Liver (tissue), 9 donors: ENCODE measurements around the gene NRG3. TPM values are rescaled to one million over a fixed set of nuclear protein-coding genes. Genes with fewer than 3 reads are reported as not detected.

Experiments used
- DNase-seq: peaks from one replicate; pipeline ENCODE4 v3.0.0-alpha.2; 2017; ENCODE audit warnings: low spot score
- H3K27ac ChIP-seq, 2 donors: one replicate each; pipeline ENCODE4 v1.7.0; 2013; ENCODE audit warnings: inconsistent platforms in 2 of 2, low read length in 2 of 2, control low read depth in 1 of 2, low read depth in 1 of 2, mild to moderate bottlenecking in 1 of 2
- H3K27me3 ChIP-seq, 4 donors: one replicate each; pipeline versions ENCODE4 v1.6.1 to v1.7.0; 2013; ENCODE audit warnings: low read length in 3 of 4, inconsistent platforms in 1 of 4, mild to moderate bottlenecking in 1 of 4, moderate library complexity in 1 of 4; ENCODE audit not compliant: control insufficient read depth in 4 of 4, insufficient read depth in 4 of 4
- H3K36me3 ChIP-seq, 4 donors: one replicate each; pipeline versions ENCODE4 v1.6.1 to v1.7.0; 2013; ENCODE audit warnings: low read length in 3 of 4, mild to moderate bottlenecking in 3 of 4, low read depth in 1 of 4, moderate library complexity in 1 of 4; ENCODE audit not compliant: control insufficient read depth in 4 of 4, insufficient read depth in 3 of 4
- H3K4me1 ChIP-seq, 4 donors: one replicate each; pipeline versions ENCODE4 v1.6.1 to v1.7.0; 2013; ENCODE audit warnings: low read length in 3 of 4, mild to moderate bottlenecking in 3 of 4, moderate library complexity in 1 of 4; ENCODE audit not compliant: control insufficient read depth in 4 of 4, insufficient read depth in 4 of 4
- H3K4me3 ChIP-seq, 3 donors: one replicate each; pipeline versions ENCODE4 v1.6.1 to v1.7.0; 2013; ENCODE audit warnings: low read length in 3 of 3, control low read depth in 1 of 3, low read depth in 1 of 3, mild to moderate bottlenecking in 1 of 3
- H3K9ac ChIP-seq, 2 donors: one replicate each; pipeline ENCODE4 v1.7.0; 2013; ENCODE audit warnings: low read length in 2 of 2, mild to moderate bottlenecking in 2 of 2, moderate library complexity in 2 of 2, control low read depth in 1 of 2, low read depth in 1 of 2
- H3K9me3 ChIP-seq, 4 donors: one replicate each; pipeline versions ENCODE4 v1.6.1 to v1.7.0; 2013; ENCODE audit warnings: low read length in 3 of 4; ENCODE audit not compliant: control insufficient read depth in 4 of 4
- EGR1 ChIP-seq, 2 donors: IDR thresholded peaks; 2 replicates each; pipeline ENCODE4 v1.6.1; 2016 to 2018; ENCODE audit warnings: antibody characterized with exemption in 2 of 2, low read depth in 2 of 2
- FOXA1 ChIP-seq: IDR thresholded peaks from 2 replicates; pipeline ENCODE4 v1.6.1; 2016; ENCODE audit warnings: antibody characterized with exemption
- GABPA ChIP-seq, 2 donors: IDR thresholded peaks in 1 of 2; conservative IDR thresholded peaks in 1 of 2; 2 replicates each; pipeline ENCODE4 v1.6.1; 2016; ENCODE audit warnings: antibody characterized with exemption in 2 of 2, mild to moderate bottlenecking in 1 of 2, moderate library complexity in 1 of 2
- HNF4A ChIP-seq, 2 donors: conservative IDR thresholded peaks; 2 replicates each; pipeline ENCODE4 v1.6.1; 2016; ENCODE audit warnings: antibody characterized with exemption in 2 of 2, mild to moderate bottlenecking in 2 of 2
- JUND ChIP-seq, 2 donors: IDR thresholded peaks; 2 replicates each; pipeline ENCODE4 v1.6.1; 2016; ENCODE audit warnings: antibody characterized with exemption in 2 of 2
- MAX ChIP-seq: IDR thresholded peaks from 2 replicates; pipeline ENCODE4 v1.6.1; 2016; ENCODE audit warnings: antibody characterized with exemption
- NR2F2 ChIP-seq: IDR thresholded peaks from 2 replicates; pipeline ENCODE4 v1.6.1; 2016; ENCODE audit warnings: antibody characterized with exemption
- RAD21 ChIP-seq, 2 donors: IDR thresholded peaks; 2 replicates each; pipeline ENCODE4 v1.6.1; 2016; ENCODE audit warnings: antibody characterized with exemption in 2 of 2, mild to moderate bottlenecking in 2 of 2
- RXRA ChIP-seq, 2 donors: IDR thresholded peaks; 2 replicates each; pipeline ENCODE4 v1.6.1; 2017 to 2018; ENCODE audit warnings: antibody characterized with exemption in 2 of 2, mild to moderate bottlenecking in 1 of 2
- SP1 ChIP-seq: IDR thresholded peaks from 2 replicates; pipeline ENCODE4 v1.6.1; 2018; ENCODE audit warnings: antibody characterized with exemption, mild to moderate bottlenecking
- TAF1 ChIP-seq: conservative IDR thresholded peaks from 2 replicates; pipeline ENCODE4 v1.6.1; 2016; ENCODE audit warnings: antibody characterized with exemption, mild to moderate bottlenecking
- YY1 ChIP-seq: IDR thresholded peaks from 2 replicates; pipeline ENCODE4 v1.6.1; 2016; ENCODE audit warnings: antibody characterized with exemption, mild to moderate bottlenecking
- WGBS: extraction: QIAGEN DNeasy Blood & Tissue Kit; methylation state at CpG from one replicate; pipeline ENCODE4 v1.1.7; 2013; 5-methylcytosine and 5-hydroxymethylcytosine counted together
- polyA plus RNA-seq, 2 donors: library from polyadenylated mRNA; stranded (reverse) in 1 of 2; unstranded in 1 of 2; fragments of 200-250 nt in 1 of 2; fragments of >200 nt in 1 of 2; fragmentation: Nextera tagmentation in 1 of 2; extraction: Ambion mirVana in 1 of 2; gene quantifications; one replicate each; pipeline versions ENCODE4 v1.2.1 to v1.2.3, GENCODE V29; 2013 to 2015
- total RNA-seq, 2 donors: library from RNA; depleted of rRNA; stranded (reverse); fragments of >200 nt; gene quantifications; one replicate each; pipeline ENCODE4 v1.2.3, GENCODE V29; 2014
- TF ChIP-seq, protein P1 (sequence below): fragments of 150-350 bp; IDR thresholded peaks from 2 replicates; pipeline ENCODE4 v1.5.1; 2017; ENCODE audit warnings: improper control_type of control experiment, low read depth, low read length; ENCODE audit not compliant: missing input control
- TF ChIP-seq, protein P2 (sequence below): IDR thresholded peaks from 2 replicates; pipeline ENCODE4 v1.6.1; 2016; ENCODE audit warnings: antibody characterized with exemption
- TF ChIP-seq, protein P3 (sequence below): IDR thresholded peaks from 2 replicates; pipeline ENCODE4 v1.6.1; 2016; ENCODE audit warnings: antibody characterized with exemption
- donor health status: healthy.
- donor health status: healthy.
- donor health status: healthy.
- donor health status: healthy.
- donor health status: healthy.

NRG3 gene
- total and polyA plus RNA-seq, 4 donors = 0.24 to 3.7 (median 0.38) TPM

DNA sequence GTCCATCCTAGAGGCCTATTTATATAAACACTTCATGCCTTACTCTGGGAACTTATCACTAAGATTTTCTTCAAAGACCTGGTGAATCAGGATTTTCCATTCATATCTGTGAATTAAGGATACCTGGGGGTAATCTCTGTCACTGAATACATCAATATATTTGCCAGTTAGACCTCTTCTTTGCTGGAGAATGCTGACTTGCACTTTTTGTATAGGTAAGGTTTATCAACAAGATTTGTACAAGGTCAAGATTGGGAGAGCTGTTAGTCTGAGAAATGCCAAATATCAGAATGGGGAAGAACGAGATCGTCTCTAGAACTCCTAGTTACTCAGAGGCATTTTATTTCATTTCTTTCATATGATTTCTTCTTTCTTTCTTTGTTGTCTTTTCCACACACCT, 1060.0 kb downstream of the NRG3 start:
- Histone ChIP-seq H3K27ac (no peak overlapping the region), H3K9me3 (no peaks in the 10 kb centered on the region), H3K4me3 (no peak overlapping the region), H3K9ac (no peak overlapping the region), H3K27me3 (no peaks in the 10 kb centered on the region), H3K36me3 (no peaks in the 10 kb centered on the region), H3K4me1 (no peaks in the 10 kb centered on the region)
- TF ChIP-seq RXRA (IDR thresholded peaks at IDR 0.05) = no peak
- no peak for TF ChIP-seq SP1
- TF ChIP-seq HNF4A (conservative IDR thresholded peaks at IDR 0.05) = no peak
- no peak for TF ChIP-seq FOXA1
- TF ChIP-seq, protein P1, sequence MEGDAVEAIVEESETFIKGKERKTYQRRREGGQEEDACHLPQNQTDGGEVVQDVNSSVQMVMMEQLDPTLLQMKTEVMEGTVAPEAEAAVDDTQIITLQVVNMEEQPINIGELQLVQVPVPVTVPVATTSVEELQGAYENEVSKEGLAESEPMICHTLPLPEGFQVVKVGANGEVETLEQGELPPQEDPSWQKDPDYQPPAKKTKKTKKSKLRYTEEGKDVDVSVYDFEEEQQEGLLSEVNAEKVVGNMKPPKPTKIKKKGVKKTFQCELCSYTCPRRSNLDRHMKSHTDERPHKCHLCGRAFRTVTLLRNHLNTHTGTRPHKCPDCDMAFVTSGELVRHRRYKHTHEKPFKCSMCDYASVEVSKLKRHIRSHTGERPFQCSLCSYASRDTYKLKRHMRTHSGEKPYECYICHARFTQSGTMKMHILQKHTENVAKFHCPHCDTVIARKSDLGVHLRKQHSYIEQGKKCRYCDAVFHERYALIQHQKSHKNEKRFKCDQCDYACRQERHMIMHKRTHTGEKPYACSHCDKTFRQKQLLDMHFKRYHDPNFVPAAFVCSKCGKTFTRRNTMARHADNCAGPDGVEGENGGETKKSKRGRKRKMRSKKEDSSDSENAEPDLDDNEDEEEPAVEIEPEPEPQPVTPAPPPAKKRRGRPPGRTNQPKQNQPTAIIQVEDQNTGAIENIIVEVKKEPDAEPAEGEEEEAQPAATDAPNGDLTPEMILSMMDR = no peak
- TF ChIP-seq MAX = no peak
- DNase-seq = no peak
- 86% methylated on average over 2 of the region's 2 CpGs for WGBS

DNA sequence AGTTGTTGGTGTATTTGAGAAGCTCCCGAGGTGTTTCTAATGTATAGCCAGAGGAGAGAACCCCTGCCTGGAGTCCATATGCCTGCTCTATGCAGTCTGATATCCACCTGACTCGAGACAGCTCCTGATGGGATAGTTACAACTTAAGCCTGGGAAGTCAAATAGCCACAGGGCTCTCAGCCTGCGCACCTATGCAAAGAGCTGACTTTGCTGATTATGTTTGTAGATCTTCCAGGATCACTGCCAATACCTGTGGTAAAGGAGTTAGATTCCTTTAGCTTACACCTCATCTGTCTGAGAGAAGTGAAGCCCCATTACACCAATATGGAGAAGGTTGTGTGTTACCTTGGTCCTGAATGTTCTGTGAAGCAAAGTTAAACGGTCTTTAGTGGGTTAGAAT, 1063.3 kb downstream of the NRG3 start:
- TF ChIP-seq, protein P1 = no peak
- TF ChIP-seq, protein P2, sequence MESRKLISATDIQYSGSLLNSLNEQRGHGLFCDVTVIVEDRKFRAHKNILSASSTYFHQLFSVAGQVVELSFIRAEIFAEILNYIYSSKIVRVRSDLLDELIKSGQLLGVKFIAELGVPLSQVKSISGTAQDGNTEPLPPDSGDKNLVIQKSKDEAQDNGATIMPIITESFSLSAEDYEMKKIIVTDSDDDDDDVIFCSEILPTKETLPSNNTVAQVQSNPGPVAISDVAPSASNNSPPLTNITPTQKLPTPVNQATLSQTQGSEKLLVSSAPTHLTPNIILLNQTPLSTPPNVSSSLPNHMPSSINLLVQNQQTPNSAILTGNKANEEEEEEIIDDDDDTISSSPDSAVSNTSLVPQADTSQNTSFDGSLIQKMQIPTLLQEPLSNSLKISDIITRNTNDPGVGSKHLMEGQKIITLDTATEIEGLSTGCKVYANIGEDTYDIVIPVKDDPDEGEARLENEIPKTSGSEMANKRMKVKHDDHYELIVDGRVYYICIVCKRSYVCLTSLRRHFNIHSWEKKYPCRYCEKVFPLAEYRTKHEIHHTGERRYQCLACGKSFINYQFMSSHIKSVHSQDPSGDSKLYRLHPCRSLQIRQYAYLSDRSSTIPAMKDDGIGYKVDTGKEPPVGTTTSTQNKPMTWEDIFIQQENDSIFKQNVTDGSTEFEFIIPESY = no peak
- TF ChIP-seq EGR1 (IDR thresholded peaks at IDR 0.05; ENCODE audit: low read depth in 2 of 2) (no peak), RXRA (IDR thresholded peaks at IDR 0.05) (no peak), YY1 (no peak), TAF1 (no peak), NR2F2 (no peak), MAX (no peak), GABPA (IDR thresholded peaks at IDR 0.05 in 1 of 2, conservative IDR thresholded peaks at IDR 0.05 in 1 of 2) (no peak), JUND (IDR thresholded peaks at IDR 0.05) (no peak), RAD21 (IDR thresholded peaks at IDR 0.05) (no peak)
- TF ChIP-seq, protein P3, sequence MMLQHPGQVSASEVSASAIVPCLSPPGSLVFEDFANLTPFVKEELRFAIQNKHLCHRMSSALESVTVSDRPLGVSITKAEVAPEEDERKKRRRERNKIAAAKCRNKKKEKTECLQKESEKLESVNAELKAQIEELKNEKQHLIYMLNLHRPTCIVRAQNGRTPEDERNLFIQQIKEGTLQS = no peak
- no peaks in the 10 kb centered on the region for H3K9me3 ChIP-seq
- no peak overlapping the region for H3K27ac ChIP-seq
- H3K4me1 ChIP-seq = no peaks in the 10 kb centered on the region
- H3K4me3 ChIP-seq = no peak overlapping the region
- no peak for DNase-seq
- no peaks in the 10 kb centered on the region for H3K36me3 ChIP-seq
- no peaks in the 10 kb centered on the region for H3K27me3 ChIP-seq
- WGBS = 75% methylated on average over 4 of the region's 4 CpGs
- H3K9ac ChIP-seq = no peak overlapping the region
